ENCODE data around the gene SETBP1. TPM values are rescaled to one million over a fixed set of nuclear protein-coding genes. Genes with fewer than 3 reads are reported as not detected.

Gene SETBP1
- total and polyA plus RNA-seq, 2 of the 8 experiments (the other 6 are each of a cell fraction or from before 2014, with no cell fraction given): 2.0 to 6.5 TPM

DNA sequence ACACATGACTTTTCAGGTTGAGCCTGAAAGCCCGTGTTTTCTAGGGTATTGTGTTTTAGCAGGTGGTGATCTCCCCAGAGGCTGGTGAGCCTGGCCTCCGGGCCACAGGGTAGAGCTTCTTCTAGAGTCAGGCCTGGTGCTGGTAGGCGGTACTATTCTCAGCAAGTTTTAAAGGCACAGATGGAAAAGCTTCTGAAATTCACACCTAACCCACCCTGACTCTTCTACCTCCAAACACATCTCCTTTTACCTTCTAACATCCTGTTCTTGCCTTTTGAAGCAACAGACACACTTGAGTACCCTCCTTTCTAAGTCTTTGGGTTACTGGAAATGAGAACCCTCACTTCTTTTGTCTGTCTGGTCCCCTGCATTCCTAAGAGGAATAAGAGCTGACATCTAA, 191.1 kb downstream of the SETBP1 start:
- Histone ChIP-seq H3K56ac (replicated peaks; ENCODE audit: insufficient read length, low read depth, low read length) (no peak overlapping the region), H3K14ac (ENCODE audit: insufficient read length) (no peak overlapping the region), H2BK12ac (ENCODE audit: low read depth, low read length) (no peak overlapping the region), H4K5ac (ENCODE audit: insufficient read length, low read depth, low read length) (no peak overlapping the region), H3K23me2 (ENCODE audit: low read depth, low read length) (no peaks in the 10 kb centered on the region), H2BK5ac (ENCODE audit: low read depth, low read length) (no peak overlapping the region), H3K79me2 (ENCODE audit: control insufficient read depth in 1 of 2, insufficient read depth in 2 of 2, low read length in 2 of 2) (no peaks in the 10 kb centered on the region), H3K4me1 (replicated peaks in 1 of 4; ENCODE audit: control insufficient read depth in 3 of 4, insufficient read depth in 4 of 4, low read length in 3 of 4) (peaks cover 0 to 7% (median 6%) of the 10 kb centered on the region in 4 experiments; a peak in 4 of 7 replicates), H2BK120ac (replicated peaks; ENCODE audit: low read depth, low read length) (no peak overlapping the region), H2BK20ac (ENCODE audit: low read length) (no peak overlapping the region), H2BK15ac (ENCODE audit: low read length) (no peak overlapping the region), H3K27me3 (replicated peaks in 1 of 4; ENCODE audit: control insufficient read depth in 3 of 4, extremely low read depth in 1 of 4, insufficient read depth in 3 of 4, low read length in 3 of 4) (no peaks in the 10 kb centered on the region), H3K18ac (ENCODE audit: extremely low read depth, low read length) (no peak overlapping the region), H3K79me1 (ENCODE audit: low read depth, low read length) (0 out of 2 replicates have a peak, but pooled peaks cover 3% of the 10 kb centered on the region), H3K9ac (replicated peaks in 1 of 4; ENCODE audit: extremely low read depth in 1 of 4, low read depth in 3 of 4, low read length in 3 of 4) (no peak overlapping the region), H3K23ac (ENCODE audit: insufficient read length) (no peak overlapping the region), H3K4me2 (ENCODE audit: insufficient read depth in 1 of 2, low read depth in 2 of 2, low read length in 2 of 2) (no peak overlapping the region), H3K4me3 (ENCODE audit: extremely low read depth in 1 of 4, insufficient read depth in 2 of 4, low read depth in 3 of 4, low read length in 4 of 4) (no peak overlapping the region), H4K8ac (ENCODE audit: extremely low read depth, insufficient read depth, low read length) (no peak overlapping the region), H3K9me3 (ENCODE audit: insufficient read depth in 2 of 2, low read depth in 1 of 2, low read length in 1 of 2) (no peaks in the 10 kb centered on the region), H3K4ac (replicated peaks; ENCODE audit: insufficient read length, low read depth, low read length) (no peak overlapping the region), H2AFZ (ENCODE audit: low read length) (no peak overlapping the region), H4K20me1 (replicated peaks in 1 of 2; ENCODE audit: control insufficient read depth in 1 of 2, insufficient read depth in 2 of 2, low read length in 2 of 2) (no peaks in the 10 kb centered on the region), H3K27ac (ENCODE audit: low read depth, low read length) (no peak overlapping the region), H4K91ac (replicated peaks; ENCODE audit: insufficient read length, low read length) (no peak overlapping the region), H3K36me3 (ENCODE audit: control insufficient read depth in 2 of 4, insufficient read depth in 4 of 4, low read length in 3 of 4) (no peaks in the 10 kb centered on the region), H2AK5ac (ENCODE audit: low read depth, low read length) (no peak overlapping the region)
- ChIA-PET CTCF (ENCODE audit: partially characterized antibody) (interaction anchor here (0.7 kb wide), 1 partner anchor 153 kb away, joined by 3 read pairs; no protein-coding TSS in a partner anchor), POLR2A (ENCODE audit: partially characterized antibody) (no interaction called here)
- DNase-seq (ENCODE audit: low read depth in 1 of 2, low spot score in 2 of 2) (no peak), FAIRE-seq (no peak)
- TF ChIP-seq SAP30 (IDR thresholded peaks at IDR 0.05; ENCODE audit: insufficient read depth, insufficient replicate concordance, low read length) (no peak), SIN3A (conservative IDR thresholded peaks at IDR 0.05 in 1 of 2, IDR thresholded peaks at IDR 0.05 in 1 of 2; ENCODE audit: low read depth in 1 of 2, low read length in 2 of 2) (no peak), SIRT6 (IDR thresholded peaks at IDR 0.05; ENCODE audit: low read length) (no peak), SP2 (IDR thresholded peaks at IDR 0.05; ENCODE audit: low read length) (no peak), TAF1 (IDR thresholded peaks at IDR 0.05; ENCODE audit: low read depth, low read length) (no peak), PHF8 (conservative IDR thresholded peaks at IDR 0.05; ENCODE audit: low read depth, low read length) (no peak), KDM5A (IDR thresholded peaks at IDR 0.05; ENCODE audit: low read length) (no peak), MAFK (IDR thresholded peaks at IDR 0.05; ENCODE audit: low read depth, low read length) (no peak)
- TF ChIP-seq, protein P1, sequence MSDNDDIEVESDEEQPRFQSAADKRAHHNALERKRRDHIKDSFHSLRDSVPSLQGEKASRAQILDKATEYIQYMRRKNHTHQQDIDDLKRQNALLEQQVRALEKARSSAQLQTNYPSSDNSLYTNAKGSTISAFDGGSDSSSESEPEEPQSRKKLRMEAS (IDR thresholded peaks at IDR 0.05): no peak
- WGBS, 2 experiments (ENCODE audit: extremely low coverage in 1 of 2, insufficient coverage in 1 of 2, insufficient read length in 1 of 2, insufficient replicate concordance in 2 of 2, low coverage in 1 of 2, low lambda C conversion rate in 2 of 2, missing lambda C conversion rate in 1 of 2): 100% methylated on average over 3 of the region's 3 CpGs; no CpG with 5 or more reads in 1 of the 2 experiments

Measured in H1 (cell line).